Naive B cell (primary cell): ENCODE data around the gene RAB44. TPM values are rescaled to one million over a fixed set of nuclear protein-coding genes. Genes with fewer than 3 reads are reported as not detected.

Experiments used
- ATAC-seq, 2 donors: fragments of 150-1000 bp; cut with Tn5 transposase; 2 replicates each; pipeline ENCODE4 v1.10.0; 2021; ENCODE audit warnings: low read depth in 2 of 2, mild to moderate bottlenecking in 2 of 2, moderate library complexity in 2 of 2
- DNase-seq: peaks from one replicate; pipeline ENCODE4 v3.0.0; 2022
- H3K27ac Mint-ChIP-seq, 6 donors: one replicate each; pipeline ENCODE4 v1.8.0; 2020 to 2022; ENCODE audit warnings: mild to moderate bottlenecking in 6 of 6, mixed read lengths in 6 of 6, moderate library complexity in 5 of 6, inconsistent platforms in 2 of 6
- H3K27me3 Mint-ChIP-seq, 3 donors: one replicate each; pipeline ENCODE4 v1.8.0; 2021 to 2022; ENCODE audit warnings: mixed read lengths in 3 of 3, mild to moderate bottlenecking in 1 of 3
- H3K36me3 Mint-ChIP-seq, 2 donors: one replicate each; pipeline ENCODE4 v1.8.0; 2020 to 2022; ENCODE audit warnings: mixed read lengths in 2 of 2, inconsistent platforms in 1 of 2, mild to moderate bottlenecking in 1 of 2
- H3K4me1 Mint-ChIP-seq, 3 donors: one replicate each; pipeline ENCODE4 v1.8.0; 2020 to 2022; ENCODE audit warnings: mixed read lengths in 3 of 3, inconsistent platforms in 1 of 3, mild to moderate bottlenecking in 1 of 3, moderate library complexity in 1 of 3
- H3K4me3 Mint-ChIP-seq, 8 donors: one replicate each; pipeline ENCODE4 v1.8.0; 2020 to 2022; ENCODE audit warnings: mild to moderate bottlenecking in 8 of 8, mixed read lengths in 8 of 8, moderate library complexity in 8 of 8, inconsistent platforms in 2 of 8
- H3K9me3 Mint-ChIP-seq, 7 donors: one replicate each; pipeline ENCODE4 v1.8.0; 2020 to 2022; ENCODE audit warnings: mixed read lengths in 7 of 7, mild to moderate bottlenecking in 5 of 7, inconsistent platforms in 2 of 7, moderate library complexity in 1 of 7
- polyA plus RNA-seq, 6 donors: library from polyadenylated mRNA; unstranded; fragments of 300-500 nt; fragmentation: Illumina TruSeq; gene quantifications; one replicate each; pipeline ENCODE4 v1.2.3, GENCODE V29; 2021; ENCODE audit warnings: low read depth in 6 of 6

The RAB44 gene
- polyA plus RNA-seq, 6 donors from 2014 or later: not detected

GRCh38 chr6:36724514-36725390 is 27.1 kb downstream of the RAB44 start:
- H3K4me3 Mint-ChIP-seq: peak overlapping the region in 5 of 8 donors; percentile 34 to 74 (median 57)
- peak overlapping the region in 5 of 6 donors; percentile 56 to 91 (median 68) for H3K27ac Mint-ChIP-seq
- no peaks in the 10 kb centered on the region for H3K9me3 Mint-ChIP-seq

GRCh38 chr6:36725581-36725980 is 28.0 kb downstream of the RAB44 start:
- ATAC-seq (no peak), DNase-seq (no peak)
- Mint-ChIP-seq H3K27ac (peak overlapping the region in 5 of 6 donors; percentile 36 to 82 (median 63)), H3K27me3 (no peaks in the 10 kb centered on the region), H3K36me3 (peaks cover 0 to 4% of the 10 kb centered on the region in 2 donors), H3K4me1 (peaks cover 39 to 62% (median 61%) of the 10 kb centered on the region in 3 donors), H3K4me3 (peak overlapping the region in 5 of 8 donors; percentile 30 to 74 (median 58)), H3K9me3 (no peaks in the 10 kb centered on the region)

More at GRCh38 chr6:36724514-36725390, 27.1 kb downstream of the RAB44 start:
- DNase-seq (no peak), ATAC-seq (peak in 1 of 2 donors; percentile 8)
- H3K4me1 Mint-ChIP-seq: peaks cover 42 to 69% (median 67%) of the 10 kb centered on the region in 3 donors
- H3K27me3 Mint-ChIP-seq: no peaks in the 10 kb centered on the region
- peaks cover 0 to 4% of the 10 kb centered on the region in 2 donors for H3K36me3 Mint-ChIP-seq

GRCh38 chr6:36727505-36728021 is 29.9 kb downstream of the RAB44 start:
- H3K27ac Mint-ChIP-seq: peak overlapping the region in 5 of 6 donors; percentile 3 to 84 (median 63)
- H3K4me3 Mint-ChIP-seq: peak overlapping the region in 1 of 8 donors; percentile 40
- H3K4me1 Mint-ChIP-seq: peaks cover 44 to 54% (median 54%) of the 10 kb centered on the region in 3 donors
- H3K9me3 Mint-ChIP-seq: no peaks in the 10 kb centered on the region
- H3K27me3 Mint-ChIP-seq: no peaks in the 10 kb centered on the region
- ATAC-seq: peak; percentile 54 to 67
- H3K36me3 Mint-ChIP-seq: peaks cover 0 to 4% of the 10 kb centered on the region in 2 donors
- peak; percentile 43 for DNase-seq

GRCh38 chr6:36728289-36729160 is 30.9 kb downstream of the RAB44 start:
- H3K27ac Mint-ChIP-seq: peak overlapping the region in 4 of 6 donors; percentile 30 to 63 (median 46)
- H3K9me3 Mint-ChIP-seq: no peaks in the 10 kb centered on the region
- no peak for ATAC-seq
- H3K27me3 Mint-ChIP-seq: no peaks in the 10 kb centered on the region
- H3K36me3 Mint-ChIP-seq: peaks cover 0 to 4% of the 10 kb centered on the region in 2 donors
- no peak for DNase-seq
- peaks cover 44 to 54% (median 52%) of the 10 kb centered on the region in 3 donors for H3K4me1 Mint-ChIP-seq
- peak overlapping the region in 1 of 8 donors; percentile 53 for H3K4me3 Mint-ChIP-seq

- Mint-ChIP-seq H3K9me3 (no peaks in the 10 kb centered on the region), H3K4me1 (peaks cover 47 to 55% (median 55%) of the 10 kb centered on the region in 3 donors), H3K36me3 (peaks cover 0 to 4% of the 10 kb centered on the region in 2 donors), H3K27ac (peak overlapping the region in 2 of 6 donors; percentile 43 to 49), H3K4me3 (peak overlapping the region in 1 of 8 donors; percentile 66), H3K27me3 (no peaks in the 10 kb centered on the region)
- DNase-seq (no peak), ATAC-seq (no peak)
Observed at GRCh38 chr6:36729161-36729524, 31.5 kb downstream of the RAB44 start.

GRCh38 chr6:36730424-36731380 is 33.1 kb downstream of the RAB44 start:
- H3K27ac Mint-ChIP-seq: peak overlapping the region in 4 of 6 donors; percentile 22 to 88 (median 36)
- ATAC-seq (no peak), DNase-seq (no peak)
- no peaks in the 10 kb centered on the region for H3K9me3 Mint-ChIP-seq
- H3K4me3 Mint-ChIP-seq: no peak overlapping the region
- peaks cover 0 to 4% of the 10 kb centered on the region in 2 donors for H3K36me3 Mint-ChIP-seq
- peaks cover 40 to 51% (median 50%) of the 10 kb centered on the region in 3 donors for H3K4me1 Mint-ChIP-seq
- no peaks in the 10 kb centered on the region for H3K27me3 Mint-ChIP-seq

GRCh38 chr6:36731622-36732310 is 34.1 kb downstream of the RAB44 start:
- Mint-ChIP-seq H3K36me3 (peaks cover 0 to 4% of the 10 kb centered on the region in 2 donors), H3K9me3 (no peaks in the 10 kb centered on the region), H3K27ac (peak overlapping the region in 1 of 6 donors; percentile 7), H3K27me3 (no peaks in the 10 kb centered on the region), H3K4me3 (no peak overlapping the region), H3K4me1 (peaks cover 36 to 41% (median 40%) of the 10 kb centered on the region in 3 donors)
- DNase-seq: no peak
- no peak for ATAC-seq

GRCh38 chr6:36733300-36733699 is 35.7 kb downstream of the RAB44 start:
- Mint-ChIP-seq H3K9me3 (no peaks in the 10 kb centered on the region), H3K4me1 (peaks cover 32 to 39% (median 39%) of the 10 kb centered on the region in 3 donors), H3K36me3 (no peaks in the 10 kb centered on the region), H3K27ac (peak overlapping the region in 2 of 6 donors; percentile 26 to 70), H3K27me3 (no peaks in the 10 kb centered on the region), H3K4me3 (peak overlapping the region in 3 of 8 donors; percentile 25 to 63 (median 29))
- no peak for ATAC-seq
- DNase-seq: no peak

- Mint-ChIP-seq H3K4me1 (peaks cover 33 to 36% (median 35%) of the 10 kb centered on the region in 3 donors), H3K36me3 (no peaks in the 10 kb centered on the region), H3K9me3 (no peaks in the 10 kb centered on the region), H3K4me3 (peak overlapping the region; percentile 4 to 91 (median 82)), H3K27me3 (no peaks in the 10 kb centered on the region), H3K27ac (peak overlapping the region; percentile 54 to 96 (median 84))
- no peak for ATAC-seq
- no peak for DNase-seq
Observed at GRCh38 chr6:36734486-36735060, 36.9 kb downstream of the RAB44 start.

- H3K36me3 Mint-ChIP-seq: peaks cover 0 to 5% of the 10 kb centered on the region in 2 donors
- H3K27me3 Mint-ChIP-seq: no peaks in the 10 kb centered on the region
- peak overlapping the region; percentile 54 to 96 (median 84) for H3K27ac Mint-ChIP-seq
- no peaks in the 10 kb centered on the region for H3K9me3 Mint-ChIP-seq
- peak overlapping the region; percentile 4 to 91 (median 82) for H3K4me3 Mint-ChIP-seq
- peaks cover 38 to 43% (median 43%) of the 10 kb centered on the region in 3 donors for H3K4me1 Mint-ChIP-seq
- DNase-seq: peak; percentile 57
- ATAC-seq: peak; percentile 96 to 98
Observed at GRCh38 chr6:36735110-36736071, 37.8 kb downstream of the RAB44 start.
